Activated CD4-positive, CD25-positive, alpha-beta regulatory T cell treated with anti-CD3 and anti-CD28 coated beads, Interleukin-2, amount 50 U/mL, for 24 hours (primary cell): ENCODE results near the gene S100A4.
A peak's percentile ranks its signal among the peaks of the same experiment; 100 is the strongest.
"Not testable (repeated sequence)": the region's sequence is repeated elsewhere in the genome, so short reads cannot be mapped to it uniquely, and the experiment has no call there.

Experiments used
- ATAC-seq, 2 donors: fragments of 150-1000 bp; cut with Tn5 transposase; one replicate each; pipeline ENCODE4 v1.10.0; 2021; ENCODE audit warnings: mild to moderate bottlenecking in 1 of 2, moderate library complexity in 1 of 2

Gene S100A4

DNA sequence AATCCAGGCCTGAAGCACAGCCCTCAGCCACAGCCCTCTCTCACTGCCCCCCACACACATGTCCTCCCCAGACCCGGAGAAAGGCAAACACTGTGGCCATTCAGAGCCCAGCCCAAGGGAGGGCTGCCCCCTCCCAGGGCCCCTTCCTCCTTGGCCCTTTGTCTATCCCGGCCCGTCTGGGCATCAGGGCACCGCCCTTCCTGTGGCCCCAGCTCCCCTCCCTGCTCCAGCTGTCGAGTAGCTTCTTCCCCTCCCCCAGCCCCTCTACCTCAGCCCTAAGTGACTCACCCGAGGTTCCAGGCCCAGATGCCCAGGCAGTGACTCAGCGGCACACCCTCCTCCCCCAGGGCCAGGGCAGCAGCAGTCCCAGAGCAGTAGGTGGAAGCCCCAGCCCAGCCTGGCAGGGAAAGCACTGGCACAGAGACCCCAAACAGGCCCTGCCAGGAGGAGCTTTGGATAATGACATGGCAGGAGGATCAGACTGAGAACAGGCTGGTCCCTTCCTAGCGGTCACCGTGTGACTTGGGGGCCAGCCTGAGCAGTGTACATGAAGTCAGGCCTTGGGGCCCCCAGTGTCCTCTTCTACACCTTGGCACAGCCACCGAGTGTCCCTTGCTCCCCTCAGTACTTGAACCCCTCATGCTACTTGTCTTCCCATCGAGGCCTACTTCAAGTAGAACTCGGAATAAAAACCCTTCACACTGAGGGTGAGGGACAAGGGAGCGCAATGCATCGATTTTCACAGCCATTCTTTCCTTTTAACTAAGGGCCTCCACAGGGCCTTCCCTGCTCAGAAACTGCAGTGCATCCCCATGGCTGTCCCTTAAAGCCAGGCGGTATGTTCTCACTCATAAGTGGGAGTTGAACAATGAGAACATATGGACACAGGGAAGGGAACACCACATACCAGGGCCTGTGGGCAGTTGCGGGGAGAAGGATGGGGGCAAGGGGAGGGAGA lies 21.1 kb upstream of the S100A4 start:
- peak; percentile 85 to 86 for ATAC-seq

DNA sequence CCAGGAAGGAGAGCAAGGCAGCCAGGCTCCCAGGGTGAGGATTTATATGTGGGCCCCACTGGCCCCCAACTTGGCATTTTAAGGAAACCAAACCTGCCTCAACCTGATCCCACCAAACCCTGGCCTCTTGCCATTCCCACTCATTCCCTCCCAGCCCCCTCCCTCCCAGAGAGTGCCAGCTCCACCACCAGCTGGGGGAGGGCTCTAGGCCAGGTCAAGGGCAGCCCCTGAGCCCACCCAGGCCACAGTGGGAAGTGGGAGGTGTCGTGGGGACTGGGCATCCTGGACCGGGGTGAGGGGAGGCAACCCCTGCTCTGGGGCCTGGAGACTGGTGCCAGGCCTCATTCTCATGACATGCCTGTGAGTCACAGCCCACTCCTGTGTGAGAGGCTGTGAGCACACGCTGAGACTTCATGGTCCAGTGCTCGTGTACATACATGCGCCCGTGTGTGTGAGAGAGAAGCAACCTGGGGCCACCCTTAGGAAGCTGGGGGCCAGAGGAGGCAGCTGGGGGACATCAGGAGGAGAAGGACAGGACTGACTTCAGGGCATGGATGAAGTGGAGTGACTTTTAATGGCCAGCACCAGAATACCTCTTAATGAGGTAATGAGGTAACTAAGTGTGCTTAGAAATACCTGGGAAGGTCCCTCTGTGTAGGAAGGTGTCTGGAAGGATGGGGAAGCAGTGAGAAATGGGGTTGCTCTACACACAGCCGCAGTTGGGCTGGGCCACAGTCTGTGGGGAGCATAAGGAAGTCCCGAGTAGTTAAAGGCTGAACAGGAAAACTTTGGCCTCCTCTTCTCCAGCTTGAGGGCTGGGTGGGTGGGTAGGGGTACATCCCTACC lies 20.1 kb upstream of the S100A4 start, which contains the start of gene S100A2:
Gene S100A2, minus strand, starts transcription at position 316 of the 846 bp plus-strand sequence. CDS start 1,967 bp downstream, outside the sequence.
- peak; percentile 84 for ATAC-seq

DNA sequence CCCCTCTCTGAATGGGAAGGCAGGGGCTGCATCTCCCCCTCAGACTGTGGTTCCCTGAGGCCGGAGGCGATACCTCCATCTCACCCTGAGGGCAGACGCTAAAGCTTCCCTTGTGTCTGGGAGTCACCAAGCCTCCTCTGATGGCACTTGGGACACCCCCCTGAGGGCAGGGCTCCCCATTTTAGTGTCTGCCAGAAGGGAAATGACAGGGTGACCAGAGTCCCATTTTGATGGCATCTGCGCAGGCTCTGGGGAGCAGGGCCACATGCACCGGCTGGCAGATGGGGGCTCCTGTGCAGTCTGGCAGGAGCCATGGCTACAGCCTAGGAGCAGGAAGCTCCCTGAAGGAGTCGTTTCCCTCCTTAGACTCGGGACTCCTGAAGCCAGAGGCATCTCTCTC lies 18.4 kb upstream of the S100A4 start:
- ATAC-seq: no peak

DNA sequence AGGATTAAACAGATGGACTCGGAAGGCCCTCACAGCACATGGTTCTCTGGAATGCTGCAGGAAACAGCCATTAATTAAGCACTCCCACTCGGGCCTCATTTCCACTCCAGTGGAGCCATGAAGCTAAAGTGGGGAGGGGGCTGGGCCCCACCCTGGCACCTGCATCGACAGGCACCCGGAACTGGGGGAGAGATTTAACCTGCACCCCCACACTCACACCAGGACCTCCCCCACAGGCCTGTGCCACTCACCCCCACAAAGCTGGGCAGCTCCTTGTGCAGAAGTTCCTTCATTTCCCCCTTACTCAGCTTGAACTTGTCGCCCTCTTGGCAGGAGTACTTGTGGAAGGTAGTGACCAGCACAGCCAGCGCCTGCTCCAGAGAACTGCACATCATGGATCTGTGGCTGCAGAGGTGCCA lies 17.9 kb upstream of the S100A4 start:
- no peak for ATAC-seq

DNA sequence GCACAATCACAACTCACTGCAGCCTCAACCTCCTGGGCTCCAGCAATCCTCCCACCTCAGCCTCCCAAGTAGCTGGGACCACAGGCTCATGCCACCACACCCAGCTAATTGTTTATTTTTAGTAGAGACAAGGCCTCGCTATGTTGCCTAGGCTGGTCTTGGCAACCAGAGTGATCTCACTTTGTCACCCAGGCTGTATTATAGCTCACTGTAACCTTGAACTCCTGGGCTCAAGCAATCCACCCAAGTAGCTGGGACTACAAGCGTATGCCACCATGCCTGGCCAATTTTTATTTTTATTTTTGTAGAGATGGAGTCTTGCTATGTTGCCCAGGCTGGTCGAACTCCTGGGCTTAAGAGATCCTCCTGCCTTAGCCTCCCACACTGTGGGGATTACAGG lies 16.4 kb upstream of the S100A4 start:
- not testable (repeated sequence) for ATAC-seq

DNA sequence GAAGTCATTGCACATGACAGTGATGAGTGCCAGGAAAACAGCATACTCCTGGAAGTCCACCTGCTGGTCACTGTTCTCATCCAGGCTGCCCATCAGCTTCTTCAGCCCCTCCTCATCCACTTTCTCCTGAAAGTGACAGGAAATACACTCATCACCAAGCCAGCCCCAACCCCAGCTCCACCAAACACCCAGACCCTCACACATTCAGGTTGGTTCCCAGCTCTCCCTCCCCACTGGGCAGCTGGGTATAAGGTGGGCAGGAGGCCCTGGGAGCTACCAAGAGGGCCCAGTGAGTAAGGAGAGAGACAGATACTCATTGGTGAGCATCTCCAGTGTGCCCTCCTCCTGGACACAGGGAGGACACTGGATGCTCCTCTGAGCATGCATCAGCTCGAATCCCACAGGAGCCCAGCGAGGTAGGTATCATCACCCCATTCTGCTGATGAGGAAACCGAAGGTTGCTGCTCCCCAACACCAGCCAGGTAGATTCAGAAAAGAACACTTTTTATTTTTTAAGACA lies 15.9 kb upstream of the S100A4 start:
- no peak for ATAC-seq

DNA sequence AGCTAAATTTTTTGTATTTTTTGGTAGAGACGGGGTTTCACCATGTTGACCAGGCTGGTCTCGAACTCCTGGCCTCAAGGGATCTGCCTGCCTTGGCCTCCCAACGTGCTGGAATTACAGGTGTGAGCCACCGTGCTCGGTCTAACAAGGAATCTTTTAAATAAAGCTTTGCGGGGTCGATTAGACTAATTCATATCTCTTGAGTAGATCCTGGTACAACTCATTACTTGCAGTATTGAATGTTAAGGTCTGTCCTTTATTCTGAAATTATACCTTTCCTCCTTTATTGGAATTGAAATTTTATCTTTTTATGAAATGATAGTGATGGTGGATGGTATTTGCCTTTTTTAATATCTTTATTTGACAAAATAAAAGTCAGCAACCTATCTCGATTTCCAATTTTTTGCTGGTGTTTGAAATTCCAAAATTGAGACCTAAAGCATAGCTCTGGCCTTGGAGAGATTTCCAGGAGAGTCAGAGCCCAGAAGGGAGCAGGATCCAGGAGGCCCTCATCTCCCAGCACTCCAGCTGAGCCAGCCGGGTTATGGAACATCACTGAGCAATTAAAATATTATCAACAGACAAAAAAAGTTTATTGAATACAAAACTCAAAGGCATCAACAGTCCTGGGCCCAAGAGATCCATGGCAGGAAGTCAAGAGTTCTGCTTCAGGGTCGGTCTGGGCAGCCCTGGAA lies 15.3 kb upstream of the S100A4 start:
- ATAC-seq: no peak

DNA sequence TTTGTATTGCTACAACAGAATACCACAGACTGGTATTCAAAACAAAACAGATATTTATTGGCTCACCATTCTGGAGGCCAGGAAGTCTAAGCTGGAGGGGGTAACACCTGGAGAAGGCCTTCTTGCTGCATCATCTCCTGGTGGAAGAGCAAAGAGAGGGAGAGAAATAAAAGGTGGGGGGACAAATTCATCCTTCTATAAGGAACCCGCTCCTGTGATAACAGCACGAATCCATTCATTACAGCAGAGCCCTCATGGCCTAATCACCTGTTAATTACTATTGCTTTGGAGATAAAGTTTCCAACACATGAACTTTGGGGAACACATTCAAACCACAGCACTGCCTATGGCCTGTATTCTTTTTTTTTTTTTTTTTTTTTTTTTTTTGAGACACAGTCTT lies 14.6 kb upstream of the S100A4 start:
- no peak for ATAC-seq

DNA sequence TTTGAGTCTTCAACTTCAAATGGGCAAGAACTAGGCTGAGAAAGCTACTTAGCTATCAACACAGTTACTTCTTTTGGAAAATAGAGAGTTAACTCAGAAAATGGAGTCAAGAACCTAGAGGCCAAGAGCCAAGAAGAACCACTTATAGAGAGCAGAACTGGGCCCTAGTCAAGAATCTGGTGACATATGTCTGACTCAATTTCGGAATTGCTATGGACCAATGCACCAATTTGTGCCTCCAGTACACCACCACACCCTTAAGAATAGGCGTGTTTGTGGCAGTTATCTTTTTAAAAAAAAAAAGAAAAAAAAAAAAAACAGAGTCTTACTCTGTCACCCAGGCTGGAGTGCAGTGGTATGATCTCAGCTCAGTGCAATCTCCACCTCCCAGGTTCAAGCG lies 12.3 kb upstream of the S100A4 start:
- no peak for ATAC-seq

DNA sequence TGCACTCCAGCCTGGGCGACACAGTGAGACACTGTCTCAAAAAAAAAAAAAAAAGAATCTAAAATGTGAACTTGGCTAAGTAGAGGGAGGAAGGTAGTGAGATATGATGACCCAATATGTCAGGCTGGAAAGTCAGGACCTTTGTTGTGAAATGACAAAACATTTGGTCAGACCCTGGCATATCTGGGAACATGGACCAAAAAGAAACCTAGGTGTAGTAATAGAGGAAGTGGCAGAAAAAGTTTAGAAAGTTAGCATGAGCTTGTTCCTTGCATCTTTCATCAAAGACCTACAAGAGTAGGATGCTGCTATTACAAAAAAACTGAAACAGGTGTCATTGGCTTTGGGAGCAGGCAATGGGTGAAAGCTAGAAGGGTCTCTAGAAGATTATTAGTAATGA lies 10.7 kb upstream of the S100A4 start:
- ATAC-seq: no peak

DNA sequence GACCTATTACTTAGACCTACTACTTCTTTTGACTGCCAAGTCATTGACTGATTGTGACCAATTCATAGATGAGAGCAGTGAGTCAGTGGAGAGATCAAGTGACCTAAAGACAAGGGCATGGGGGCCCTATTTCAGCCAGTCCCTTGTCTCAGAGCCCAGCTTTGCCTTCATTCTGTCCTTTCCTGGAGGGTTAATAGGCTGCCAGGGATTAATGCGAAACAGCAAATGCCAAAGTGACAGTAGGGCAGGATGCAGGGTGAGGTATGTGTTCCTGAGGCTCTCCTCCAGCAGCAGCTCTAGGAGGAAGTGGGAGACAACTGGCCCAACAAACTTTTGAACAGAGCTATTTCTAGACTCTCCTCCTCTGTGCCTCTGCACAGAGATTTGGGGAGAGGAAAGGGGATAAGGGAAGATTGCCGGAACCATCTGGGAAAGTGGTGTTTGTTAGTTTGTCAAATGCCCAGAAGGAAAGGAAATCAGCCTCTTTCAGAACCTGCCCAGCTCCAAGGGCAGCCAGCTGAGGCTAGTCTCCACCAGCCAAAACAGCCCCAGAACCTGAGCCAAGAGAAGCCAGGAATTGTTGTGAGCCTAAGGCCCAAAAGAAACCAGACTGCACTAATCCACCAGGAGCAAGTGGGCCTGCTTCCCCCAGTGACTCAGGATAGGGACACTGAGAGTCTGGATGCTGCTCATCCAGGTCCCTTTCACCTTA lies 8.4 kb upstream of the S100A4 start:
- no peak for ATAC-seq

DNA sequence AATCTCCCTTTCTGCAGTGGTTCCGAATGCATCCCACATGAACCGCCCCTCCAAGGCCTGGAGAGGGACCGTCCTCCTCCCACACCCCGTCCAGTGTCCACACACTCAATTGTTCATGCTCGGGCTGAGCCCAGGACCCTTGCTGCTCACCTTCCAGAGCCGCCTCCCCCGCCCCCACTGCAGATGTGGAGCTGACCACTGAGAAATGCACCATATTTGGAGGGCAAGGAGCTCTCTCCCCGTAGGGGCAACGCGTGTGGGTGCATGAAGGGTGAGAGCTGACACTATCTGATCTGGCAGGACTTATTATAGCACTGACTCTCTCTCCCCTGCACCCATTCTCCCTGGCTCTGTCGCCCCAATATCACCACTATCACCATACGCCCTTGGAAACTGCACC lies 7.5 kb upstream of the S100A4 start:
- ATAC-seq: no peak

DNA sequence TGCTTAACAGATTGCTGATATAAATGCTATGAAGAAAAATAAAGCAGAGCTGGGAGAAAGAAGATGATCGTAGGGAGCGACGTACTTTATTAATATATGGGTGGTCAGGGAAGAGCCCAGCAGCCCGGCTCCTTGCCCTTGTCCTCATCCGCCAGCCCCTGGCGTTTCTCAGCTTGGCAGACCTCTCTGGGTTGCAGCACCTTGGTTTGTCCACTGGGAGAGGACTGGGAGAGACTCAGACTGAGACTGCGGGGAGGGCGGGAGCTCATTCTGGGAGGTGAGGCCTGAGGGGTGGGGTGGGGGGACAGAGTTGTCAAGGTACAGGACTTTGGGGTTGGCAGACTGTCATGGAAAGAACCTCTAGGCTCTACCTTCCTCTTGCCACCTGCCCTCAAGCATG lies 6.7 kb upstream of the S100A4 start:
- no peak for ATAC-seq

DNA sequence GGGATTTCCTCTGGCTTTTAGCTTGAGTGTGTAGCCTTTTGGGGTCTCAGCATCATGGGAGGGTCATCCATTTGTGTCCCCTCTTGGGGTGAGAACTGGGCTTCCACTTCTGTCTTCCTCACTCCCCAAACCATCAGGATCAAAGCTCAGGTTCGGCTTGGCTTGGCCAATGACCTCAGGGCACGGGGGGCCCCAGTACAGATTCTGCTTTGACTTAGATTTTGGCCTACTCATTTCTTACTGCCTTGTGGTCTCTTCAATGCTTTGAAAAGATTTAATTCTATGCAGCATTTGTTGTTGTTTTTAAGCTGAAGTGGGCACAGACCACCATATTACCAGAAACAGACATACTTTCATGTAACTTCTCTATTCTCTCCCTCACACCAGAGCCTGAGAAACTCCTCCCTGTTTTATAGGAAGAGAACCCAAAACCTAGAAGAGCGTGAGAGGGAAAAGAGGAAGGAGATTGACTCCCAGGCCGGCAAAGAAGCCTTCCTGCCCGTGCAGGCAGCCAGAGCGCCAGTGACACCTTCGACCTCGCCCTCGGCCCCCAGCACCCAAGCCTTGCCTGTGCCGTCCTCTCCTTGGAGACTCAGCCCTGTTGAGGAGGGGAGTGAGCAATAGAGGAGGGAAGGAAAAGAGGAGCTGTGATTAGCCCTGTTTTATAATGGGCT lies 5.4 kb upstream of the S100A4 start:
- ATAC-seq: no peak

DNA sequence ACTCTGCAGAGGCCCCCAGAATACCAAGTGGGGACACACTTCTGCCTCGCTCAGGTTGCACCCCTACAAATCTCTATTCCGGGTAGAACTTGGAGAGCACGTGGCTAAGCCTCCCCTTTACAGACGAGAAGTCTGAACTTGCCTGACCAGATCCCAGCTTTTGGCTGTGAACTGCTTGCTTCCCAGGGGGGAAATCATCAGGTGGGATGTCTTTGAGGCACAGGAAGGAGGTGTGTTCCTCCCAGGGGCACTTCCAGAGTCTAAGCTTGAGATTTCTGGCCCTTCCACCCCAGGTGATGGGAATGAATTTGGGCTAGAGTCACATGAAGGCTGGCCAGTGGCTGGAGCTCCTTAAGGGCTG lies 4.8 kb upstream of the S100A4 start:
- ATAC-seq: no peak

DNA sequence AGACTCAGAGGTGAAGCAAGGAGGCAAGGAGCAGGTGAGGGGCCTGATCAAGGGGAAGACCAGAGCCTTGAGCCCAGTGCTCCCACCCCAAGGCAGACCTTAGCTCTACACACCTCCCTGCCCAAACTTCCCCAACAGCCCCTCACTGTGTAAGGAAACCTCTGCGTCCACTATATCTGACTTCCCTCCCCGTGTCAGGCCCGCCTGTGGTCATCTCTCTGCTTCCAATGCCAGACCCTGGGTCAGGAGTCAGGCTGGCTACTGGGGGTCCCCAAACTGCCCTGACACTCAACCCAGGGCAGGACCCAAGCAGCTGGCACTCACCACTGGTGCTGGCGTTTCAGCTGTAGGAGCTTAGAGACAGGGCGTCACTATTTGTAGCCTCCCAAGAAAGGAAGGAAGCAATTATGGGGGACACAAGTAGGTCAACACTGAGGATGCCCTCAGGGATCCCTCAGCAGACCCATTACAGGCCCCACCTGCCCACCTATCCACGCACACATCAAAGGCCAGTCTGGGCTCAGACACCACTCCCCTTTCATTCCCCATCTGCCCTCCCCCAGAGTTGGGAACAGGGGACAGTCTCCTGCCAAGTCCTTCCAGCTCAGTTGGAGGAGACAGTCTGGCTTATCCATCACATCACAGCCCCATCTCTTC lies 4.3 kb upstream of the S100A4 start:
- no peak for ATAC-seq

DNA sequence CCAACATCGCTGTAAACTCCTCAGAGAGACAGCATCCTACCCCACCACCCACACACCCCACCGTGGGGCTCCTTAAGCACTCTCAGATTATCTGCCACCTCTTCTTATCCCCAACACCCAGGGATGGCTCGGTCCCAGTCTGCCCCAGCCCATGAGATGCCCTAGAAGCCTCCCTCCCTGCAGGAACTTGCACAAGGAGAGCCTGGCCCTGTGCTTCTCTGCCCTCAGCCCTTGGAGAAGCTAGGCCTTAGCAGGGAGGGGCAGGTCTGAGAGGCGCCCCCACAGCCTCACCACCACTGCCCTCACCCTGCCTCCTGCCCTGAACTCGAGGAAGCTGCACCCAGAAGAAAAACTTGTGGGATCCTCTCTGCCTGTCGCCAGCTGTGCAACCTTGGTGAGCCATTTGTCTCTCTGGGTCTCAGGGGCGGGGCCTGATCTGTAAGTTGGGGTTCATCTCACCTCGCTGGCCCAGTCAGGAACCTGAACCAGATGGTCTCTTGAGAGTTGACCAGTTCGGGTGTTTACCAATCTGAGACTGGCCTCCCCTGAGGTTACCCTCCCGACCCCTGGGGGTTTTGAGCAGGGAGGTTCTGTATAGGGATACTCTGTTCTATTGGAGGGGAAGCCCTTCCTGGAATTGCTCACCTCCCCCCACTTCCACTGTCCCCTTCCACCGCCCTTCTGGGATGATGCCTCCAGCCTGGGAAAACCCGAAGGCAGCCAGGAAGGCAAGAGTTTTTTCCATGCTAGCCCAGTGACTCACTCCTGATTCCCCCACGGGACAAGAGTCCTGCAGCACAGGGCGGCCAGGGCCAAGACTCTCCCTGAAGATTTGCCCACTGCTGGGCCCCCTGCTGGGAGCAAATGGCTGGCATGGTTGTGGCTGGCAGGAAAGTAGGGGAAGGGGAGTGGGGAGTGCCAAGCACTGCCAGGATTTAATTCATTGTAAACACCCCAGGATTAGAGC lies 3.4 kb upstream of the S100A4 start, which contains the start of gene S100A3:
Gene S100A3, minus strand, starts transcription at position 537 of the 967 bp plus-strand sequence. CDS start 773 bp downstream, outside the sequence.
- ATAC-seq: no peak

DNA sequence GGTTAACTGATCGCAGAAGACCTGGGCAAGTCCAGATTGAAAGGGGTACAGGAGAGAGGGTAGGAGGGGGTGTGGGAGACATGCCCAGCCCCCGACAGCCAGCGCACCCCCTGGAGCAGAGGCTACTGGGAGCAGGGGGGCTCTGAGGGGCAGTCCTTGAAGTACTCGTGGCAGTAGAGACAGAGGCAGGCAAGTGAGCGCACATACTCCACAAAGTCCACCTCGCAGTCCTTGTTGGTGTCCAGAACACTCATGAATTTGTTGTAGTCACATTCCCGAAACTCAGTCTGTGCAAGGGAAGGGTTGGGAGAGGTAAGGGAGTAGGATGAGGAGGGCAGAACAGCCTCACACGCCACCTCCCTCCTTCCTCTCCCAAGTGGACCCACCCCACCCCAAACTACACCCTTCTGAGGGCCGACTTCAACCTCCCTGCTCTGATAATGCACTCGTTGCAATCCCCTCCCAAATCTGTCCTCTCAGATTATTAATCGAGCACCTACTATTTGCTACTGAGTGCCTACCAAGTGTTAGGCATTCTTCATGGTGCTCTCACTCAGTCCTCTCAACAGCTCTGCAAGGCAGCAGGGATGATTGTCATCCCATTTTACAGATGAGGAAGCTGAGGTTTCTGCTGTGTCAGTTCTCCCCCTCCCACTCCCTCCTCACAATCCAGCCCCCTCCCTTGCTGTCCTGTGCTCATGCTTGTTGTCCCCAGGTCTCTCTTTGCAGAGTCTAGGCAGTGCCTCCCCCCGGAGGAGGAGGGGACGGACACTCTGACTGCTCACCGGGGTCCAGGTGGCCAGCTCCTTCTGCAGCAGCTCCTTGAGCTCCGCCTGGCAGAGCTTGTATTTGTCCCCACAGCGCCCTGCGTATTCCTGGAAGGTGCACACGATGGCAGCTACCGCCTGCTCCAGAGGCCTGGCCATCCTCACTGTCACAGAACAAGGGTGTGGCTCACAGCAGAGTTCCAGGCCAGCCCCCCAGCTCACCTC lies 2.2 kb upstream of the S100A4 start:
- ATAC-seq: no peak
